ENCODE data around the gene HIVEP3.

The HIVEP3 gene

DNA sequence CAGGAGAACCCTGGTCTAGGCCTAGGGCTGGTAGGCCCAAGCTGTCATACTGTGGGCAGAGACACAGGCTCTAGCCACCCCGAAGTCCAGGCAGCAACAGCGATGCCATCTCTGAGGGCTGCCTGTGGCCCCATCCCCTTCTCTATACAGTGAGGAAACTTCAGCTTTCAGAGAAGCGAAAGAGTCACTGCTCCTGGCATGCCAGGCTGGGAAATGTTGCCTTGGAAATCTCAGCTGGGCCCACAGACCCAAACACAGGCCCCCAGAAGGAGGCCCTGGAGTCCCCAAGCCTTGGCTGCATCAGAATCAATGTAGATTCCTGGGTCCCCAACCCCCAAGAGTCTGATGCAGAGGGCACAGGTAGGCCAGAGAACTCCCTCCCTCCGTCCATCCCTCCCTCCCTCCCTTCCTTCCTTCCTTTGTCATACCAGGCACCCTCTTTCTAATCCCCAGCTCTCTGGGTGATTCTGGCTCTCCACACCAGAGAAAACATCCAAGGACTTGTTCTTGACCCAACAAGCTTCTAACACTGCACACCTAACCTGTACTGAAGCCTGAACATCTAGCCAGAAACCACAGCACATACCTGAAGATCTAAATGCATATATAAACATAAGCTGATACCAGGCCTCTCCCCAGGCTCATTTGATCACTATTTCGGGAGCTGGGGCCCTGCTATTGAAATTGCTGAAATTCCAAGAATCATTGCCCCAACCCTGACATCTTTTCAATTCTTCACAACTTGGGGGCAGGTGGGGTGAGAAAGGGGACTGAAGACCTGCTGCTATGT lies 291.0 kb downstream of the HIVEP3 start:
- no peak for DNase-seq (ENCODE audit: low read depth)

DNA sequence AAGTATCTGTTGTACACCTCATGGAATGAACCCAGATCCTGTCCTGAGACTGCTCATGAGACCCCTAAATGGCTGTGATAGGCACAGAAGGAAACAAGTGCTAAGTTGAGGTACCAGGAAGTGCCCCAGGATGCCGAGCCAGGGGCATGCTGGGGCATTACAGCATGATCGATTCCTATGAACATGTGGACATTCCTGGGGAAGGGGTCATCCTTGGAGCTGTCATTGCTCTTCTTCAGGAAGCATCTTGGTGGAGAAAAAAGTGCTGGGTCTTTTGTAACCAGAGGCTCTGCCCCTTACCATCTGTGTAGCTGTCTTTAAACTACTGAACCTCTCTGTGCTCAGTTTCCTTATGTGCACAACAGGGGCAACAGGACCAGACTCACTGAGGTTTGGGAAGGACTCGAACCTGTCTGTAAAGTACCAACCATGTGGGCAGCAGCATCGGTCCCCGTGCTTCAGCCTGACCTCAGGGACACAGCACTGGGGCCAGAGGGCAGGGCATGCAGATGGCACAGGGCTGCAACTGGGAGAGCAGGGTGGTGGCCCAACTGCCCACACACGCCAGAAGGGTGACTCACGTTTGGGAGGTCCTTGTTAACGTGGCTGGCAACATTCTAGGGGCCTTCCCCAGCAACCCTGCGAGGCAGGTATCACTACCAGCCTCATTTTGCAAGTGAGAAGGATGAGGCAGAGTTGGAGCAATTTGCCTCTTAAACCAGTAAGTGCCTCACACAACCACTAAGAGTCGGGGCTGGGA lies 291.9 kb downstream of the HIVEP3 start:
- no peak for DNase-seq (ENCODE audit: low read depth)

DNA sequence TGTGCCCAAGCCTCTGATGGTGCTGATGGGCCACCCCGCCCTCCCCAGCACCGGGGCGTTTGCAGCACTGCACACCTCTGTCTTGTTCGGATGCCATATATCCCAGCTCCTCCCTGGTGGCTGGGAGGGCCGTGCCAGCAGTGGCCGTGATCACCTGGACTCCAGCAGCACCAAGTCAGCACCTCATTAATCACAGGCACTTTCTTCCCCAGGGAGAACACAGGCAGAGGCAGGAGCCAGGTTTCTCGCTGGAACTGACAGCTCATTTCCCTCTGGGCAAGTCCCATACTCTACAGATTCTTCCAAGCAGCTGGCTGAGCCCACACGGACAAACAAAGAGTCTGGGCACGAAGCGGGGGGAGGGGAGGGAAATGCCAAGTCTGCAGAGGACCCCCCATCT lies 292.6 kb downstream of the HIVEP3 start:
- DNase-seq (ENCODE audit: low read depth): no peak

DNA sequence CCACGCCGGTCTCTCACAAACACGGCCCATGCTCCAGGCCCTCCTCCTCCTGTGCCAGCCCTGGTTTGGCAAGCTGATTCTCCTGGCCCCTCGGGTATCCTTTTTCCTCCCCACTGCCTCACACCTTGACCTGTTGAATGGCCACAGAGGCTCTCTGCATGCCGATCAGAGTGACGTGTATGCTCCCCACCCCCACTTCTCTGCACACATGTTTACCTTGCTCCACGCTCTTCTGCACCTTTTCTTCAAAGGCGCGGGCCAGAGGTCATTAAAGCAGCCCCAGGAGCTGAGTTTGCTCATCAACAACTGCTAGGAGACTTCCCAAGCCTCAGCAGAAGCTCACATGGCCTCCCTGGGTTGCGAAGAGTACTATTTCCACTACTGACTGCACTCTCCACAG lies 295.0 kb downstream of the HIVEP3 start:
- DNase-seq (ENCODE audit: low read depth): no peak

DNA sequence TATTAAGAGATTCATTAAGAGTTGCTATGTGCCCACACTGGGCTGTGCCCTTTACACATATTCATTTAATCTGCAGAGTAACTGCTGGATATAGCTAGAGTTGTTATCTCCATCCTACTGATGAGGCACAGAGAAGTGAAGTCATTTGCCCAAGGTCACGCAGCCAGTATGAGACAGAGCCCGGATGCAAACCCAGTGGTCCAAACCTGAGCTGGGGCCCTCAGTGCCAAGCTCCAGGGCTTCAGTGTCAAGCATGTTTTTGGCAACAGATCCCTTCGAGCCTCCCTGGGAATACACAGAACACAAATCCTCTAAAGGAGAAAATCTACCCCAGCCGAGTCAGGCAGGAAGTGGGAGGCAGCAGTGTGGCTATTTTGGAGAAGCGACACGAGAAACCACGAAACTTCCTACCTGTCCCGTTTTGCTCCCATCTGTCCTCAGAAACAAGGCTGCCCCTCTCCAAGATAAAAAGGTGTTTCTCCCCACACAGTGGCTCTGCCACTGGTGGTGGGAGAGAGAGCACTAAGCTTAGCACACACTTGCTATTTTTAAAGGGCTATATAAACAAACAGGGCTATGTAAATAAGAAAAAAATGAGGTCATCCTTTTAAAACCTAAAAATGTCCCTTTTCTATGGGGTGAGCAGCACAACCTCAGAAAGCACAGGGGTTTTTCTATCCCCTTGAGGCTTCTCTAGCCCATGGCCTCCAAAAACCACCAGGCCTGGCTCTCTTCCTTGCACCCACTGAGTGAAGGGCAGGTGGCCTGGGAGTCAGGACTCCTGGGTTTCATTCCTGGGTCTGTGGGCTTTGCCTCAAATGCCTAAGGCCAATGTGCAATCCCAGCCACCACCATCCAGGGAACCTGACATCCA lies 295.6 kb downstream of the HIVEP3 start:
- DNase-seq (ENCODE audit: low read depth): no peak

DNA sequence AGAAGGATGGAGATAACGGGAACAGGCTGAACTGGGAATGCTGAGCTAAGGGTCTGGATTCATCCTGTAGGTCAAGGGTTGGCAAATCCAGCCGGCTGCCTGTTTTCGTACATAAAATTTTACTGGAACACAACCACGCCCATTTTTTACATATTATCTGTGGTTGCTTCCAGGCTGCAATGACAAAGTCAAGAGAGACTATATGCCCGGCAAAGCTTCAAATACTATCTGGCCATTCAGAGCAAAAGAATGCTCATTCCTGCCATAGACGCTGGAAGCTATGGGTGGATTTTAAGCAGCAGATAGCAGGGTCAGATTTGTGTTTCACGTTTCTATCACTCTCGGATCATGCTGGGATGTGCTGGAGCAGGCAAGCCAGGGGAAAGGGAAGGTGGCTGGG lies 296.3 kb downstream of the HIVEP3 start:
- no peak for DNase-seq (ENCODE audit: low read depth)

DNA sequence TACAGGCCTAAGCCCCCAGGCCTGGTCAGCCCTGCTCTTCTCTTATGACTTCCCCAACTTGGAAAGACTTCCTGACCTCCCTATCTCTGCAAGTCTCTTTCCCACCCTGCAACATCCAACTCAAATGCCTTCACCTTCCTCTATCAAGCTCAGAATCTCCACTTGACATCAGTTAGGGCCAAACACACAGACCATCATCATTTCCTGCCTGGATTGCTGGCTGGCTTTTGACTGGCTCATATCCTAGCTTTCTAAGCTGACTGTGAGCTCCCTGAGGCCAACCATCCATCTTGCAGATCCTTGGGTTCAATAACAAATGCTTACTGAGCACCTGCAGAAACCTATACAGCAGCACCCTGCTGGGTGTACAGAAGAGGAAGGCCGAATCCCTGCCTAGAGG lies 296.9 kb downstream of the HIVEP3 start:
- no peak for DNase-seq (ENCODE audit: low read depth)

DNA sequence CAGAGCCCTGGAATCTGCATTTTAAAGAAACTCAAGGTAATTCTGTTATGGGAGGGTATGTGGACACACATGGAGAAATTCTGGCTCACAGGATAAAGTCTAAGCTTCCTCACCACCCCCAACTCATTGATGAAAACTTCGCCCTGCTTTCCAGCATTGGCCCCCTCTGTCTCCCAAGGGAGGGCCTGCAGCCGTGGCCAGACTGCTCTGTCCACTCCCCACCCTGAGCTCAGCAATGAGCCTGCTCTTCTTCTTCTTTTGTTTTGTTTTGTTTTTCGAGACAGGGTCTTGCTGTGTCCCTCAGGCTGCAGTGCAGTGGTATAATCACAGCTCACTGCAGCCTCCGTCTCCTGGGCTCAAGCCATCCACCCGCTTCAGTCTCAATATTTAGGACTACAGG lies 297.5 kb downstream of the HIVEP3 start:
- no peak for DNase-seq (ENCODE audit: low read depth)

DNA sequence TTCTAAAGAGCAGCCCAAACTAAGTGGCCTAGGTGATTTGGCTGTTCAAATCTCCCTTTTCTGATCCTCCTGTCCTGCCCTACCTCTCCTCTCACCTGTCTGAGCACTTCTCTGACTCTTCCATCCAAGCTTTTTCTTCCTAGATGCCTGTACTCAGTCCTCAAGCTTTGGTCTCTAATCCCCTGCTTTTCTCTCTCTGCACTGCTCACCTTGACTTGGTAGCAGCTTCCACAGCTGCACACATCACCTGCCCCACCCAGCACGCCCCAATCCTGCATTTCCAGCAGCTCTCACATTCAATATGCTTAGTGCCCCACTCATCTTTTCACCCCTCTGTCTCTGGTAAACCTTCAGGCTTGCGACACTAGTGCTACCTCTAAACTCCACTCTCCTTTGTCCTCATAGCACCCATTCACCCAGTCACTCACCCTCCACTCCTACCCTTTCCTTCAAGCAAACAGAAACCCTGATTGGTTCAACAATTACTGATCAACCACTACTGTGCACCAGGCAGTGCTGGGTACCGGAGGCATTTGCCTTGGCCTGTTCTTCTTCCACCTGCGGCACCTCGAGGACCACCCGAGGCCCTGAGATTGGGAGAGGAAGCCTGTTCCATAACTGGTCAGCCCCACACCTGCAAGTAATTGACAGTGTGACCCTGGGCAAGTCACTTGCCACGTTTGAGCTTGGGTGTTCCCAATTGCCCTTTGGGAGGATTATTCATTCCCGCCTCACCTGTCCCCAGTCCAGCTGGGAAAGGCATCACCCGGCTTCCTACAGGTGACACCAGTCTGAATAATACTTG lies 298.2 kb downstream of the HIVEP3 start:
- no peak for DNase-seq (ENCODE audit: low read depth)

DNA sequence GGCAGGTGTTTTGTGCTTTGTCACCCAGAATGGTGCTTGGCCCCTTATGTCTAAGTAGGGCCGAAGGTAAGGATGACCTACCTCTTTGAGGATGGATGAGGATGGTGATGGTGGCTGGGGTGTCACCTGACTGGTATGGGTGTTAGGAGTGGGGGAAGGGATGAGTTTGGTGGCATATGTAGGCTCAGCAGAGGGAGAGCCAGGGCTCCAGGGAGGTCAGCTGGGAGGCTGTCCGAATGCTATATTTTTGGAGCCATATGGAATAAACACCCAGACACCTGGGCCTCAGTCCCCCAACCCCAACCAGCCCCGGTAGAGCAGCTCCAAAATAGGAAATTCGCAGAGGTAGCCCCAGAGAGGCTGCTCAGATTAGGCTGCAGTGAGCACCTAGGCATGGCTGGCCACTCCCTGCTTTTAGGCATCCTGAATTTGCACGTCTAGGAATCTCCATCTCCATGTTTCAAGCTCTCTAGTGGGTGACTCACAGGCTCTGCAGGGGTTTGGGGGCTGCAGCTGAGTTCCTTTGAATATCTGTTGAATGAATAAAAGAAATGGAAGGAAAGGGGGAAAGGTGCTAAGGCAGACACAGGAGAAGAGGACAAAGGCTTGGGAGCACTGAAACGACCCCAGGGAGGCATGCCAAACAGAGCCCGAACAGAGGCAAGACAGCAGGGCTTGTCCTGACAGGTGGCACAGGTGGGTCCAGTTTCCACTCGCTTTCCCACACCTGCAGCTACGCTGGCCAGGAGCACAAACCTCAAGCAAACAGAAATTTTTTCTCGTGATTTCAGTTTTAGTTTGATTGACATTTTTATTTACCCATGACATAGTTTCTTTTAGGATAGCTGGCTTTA lies 299.0 kb downstream of the HIVEP3 start:
- no peak for DNase-seq (ENCODE audit: low read depth)

DNA sequence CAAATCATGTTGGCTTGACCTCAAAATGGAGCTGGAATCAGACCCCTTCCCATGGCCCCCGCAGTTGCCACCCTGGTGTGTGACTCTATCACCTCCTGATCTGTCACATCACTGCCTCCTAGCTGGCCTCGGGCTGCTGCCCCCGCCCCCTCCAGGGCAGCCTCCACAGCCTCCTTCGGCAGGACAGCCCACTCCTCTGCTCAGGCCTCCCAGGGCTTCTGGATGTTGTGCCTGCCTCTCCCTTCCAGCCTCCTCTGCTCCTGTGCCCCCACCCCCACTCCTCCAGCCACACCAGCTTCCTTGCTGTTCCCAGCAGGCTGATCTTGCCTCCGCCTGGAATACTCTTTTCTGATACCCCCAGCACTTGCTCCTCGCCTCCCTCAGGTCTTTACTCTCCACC lies 299.9 kb downstream of the HIVEP3 start:
- DNase-seq (ENCODE audit: low read depth): no peak

DNA sequence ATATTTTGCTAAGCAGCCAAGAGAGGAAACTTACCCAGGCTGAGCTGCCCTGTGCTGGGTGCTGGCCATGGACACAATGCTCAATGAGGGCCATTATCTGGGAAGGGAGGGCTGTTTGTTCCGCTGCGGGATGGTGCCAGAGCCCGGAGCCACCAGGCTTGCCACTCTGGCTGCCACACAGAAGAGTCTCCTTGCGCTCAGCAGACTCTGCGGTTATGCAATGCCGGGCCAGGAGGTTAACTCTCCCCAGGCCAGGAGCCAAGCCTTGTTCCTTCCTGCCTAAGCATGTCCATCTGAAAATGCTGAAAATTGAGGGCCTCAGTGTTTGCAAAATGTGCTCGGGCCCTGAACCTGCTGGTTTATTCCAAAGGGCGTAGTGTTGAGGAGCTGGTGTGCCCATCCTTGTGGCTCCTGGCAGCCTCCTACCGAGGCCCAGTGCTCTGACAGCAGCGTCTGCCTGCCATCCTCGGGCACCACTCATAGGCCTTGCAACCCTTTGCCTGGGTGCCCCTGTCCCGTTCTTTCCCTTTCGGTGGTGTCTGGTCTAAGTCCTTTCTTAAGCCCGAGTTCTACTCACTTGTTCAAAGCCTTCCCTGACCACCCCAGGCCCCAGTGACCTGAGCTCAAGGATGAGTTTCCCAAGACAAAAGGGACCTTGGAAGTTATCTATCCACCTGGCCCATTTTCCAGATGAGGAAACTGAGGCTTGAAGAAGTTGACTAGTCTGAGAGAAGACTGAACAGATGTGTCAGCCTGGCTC lies 300.5 kb downstream of the HIVEP3 start:
- DNase-seq (ENCODE audit: low read depth): no peak

DNA sequence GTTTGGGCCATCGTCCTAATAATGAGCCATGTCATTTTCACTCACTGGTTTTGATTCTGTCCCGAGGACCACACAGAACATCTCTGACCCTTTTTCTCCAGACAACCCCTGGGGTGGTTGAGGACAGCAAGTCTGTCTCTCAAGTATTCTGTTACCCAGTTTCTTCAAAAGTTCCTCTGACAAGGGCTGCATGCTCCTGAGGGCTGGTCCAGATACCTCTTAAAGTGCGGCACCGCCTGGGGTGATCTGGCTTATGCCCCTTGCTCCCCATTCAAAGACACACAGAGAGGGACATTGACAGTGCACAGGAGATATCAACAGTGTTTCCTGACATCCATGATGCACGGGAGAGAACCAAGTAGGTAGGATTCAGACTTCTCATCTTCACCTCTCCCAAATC lies 301.4 kb downstream of the HIVEP3 start:
- no peak for DNase-seq (ENCODE audit: low read depth)

DNA sequence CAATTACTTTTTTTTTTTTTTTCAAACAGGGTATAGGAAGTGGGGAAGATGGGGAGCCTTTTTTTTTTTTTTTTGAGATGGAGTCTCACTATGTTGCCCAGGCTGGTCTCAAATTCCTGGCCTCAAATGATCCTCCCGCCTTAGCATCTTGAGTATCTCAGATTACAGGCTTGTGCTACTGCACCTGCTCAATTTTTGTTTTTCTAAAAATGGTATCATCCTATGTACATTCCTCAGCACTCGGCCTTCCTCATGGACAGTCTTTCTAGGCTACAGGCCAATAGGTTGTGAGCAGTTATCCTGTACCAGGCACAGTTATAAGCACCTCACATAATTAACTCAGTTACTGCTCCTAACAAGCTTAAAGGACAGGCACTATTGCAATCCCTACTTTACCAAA lies 302.2 kb downstream of the HIVEP3 start:
- DNase-seq (ENCODE audit: low read depth): no peak

DNA sequence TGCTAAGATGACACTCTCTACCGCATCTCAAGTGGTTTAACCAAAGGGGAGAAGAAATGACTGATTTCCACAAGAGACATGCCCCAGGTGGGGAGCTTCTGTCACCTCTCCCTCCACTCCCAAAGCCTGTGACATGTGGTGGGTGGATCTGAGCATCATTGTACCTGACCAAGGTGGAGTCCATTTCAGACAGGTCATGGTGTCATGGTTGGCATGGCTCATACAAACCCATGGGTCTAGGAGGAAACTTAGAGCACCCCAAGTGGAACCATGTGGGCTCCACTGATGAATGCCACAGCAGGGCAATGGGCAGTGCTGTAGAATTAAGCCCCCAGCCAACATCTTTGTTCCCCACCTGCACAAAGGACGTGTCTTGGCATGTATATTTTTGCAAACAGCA lies 302.7 kb downstream of the HIVEP3 start:
- DNase-seq (ENCODE audit: low read depth): no peak

DNA sequence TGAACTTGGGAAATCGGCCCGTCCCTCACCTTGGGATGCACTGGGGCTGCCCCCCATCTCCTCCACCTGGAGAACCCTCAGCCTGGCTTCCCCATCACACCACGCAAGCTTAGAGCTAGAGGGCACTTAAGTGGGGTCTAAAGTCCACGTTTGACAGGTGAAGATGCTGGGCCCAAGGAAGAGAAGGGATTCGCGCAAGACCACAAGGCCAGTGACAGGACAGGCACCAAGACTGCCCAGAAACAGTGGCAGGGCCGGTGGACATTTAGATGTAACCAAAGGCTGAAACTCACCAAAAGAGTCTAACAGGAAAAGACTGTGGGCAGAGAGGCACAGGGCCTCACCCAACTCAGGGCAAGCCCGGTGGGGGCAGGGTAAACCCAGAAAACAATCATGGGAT lies 303.4 kb downstream of the HIVEP3 start:
- DNase-seq (ENCODE audit: low read depth): no peak

DNA sequence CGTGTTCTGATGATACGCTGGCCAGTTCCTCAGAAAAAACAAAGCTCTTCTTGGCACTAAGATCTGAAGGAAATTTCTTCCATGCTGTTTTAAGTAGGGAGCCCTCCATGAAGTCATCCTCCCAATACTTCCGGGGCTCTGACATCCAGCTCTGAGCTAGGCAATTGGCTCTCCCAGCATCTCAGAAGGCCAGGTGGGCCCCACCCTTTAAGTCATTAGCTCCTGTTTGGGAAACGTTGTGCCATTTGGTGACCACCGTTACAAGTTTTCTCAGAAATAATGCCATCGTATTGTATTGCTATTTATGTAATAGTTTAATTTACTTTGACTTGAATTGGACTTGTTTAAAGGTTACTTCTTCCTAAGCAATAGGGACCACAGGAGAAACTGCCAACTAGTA lies 303.9 kb downstream of the HIVEP3 start:
- DNase-seq (ENCODE audit: low read depth): no peak

DNA sequence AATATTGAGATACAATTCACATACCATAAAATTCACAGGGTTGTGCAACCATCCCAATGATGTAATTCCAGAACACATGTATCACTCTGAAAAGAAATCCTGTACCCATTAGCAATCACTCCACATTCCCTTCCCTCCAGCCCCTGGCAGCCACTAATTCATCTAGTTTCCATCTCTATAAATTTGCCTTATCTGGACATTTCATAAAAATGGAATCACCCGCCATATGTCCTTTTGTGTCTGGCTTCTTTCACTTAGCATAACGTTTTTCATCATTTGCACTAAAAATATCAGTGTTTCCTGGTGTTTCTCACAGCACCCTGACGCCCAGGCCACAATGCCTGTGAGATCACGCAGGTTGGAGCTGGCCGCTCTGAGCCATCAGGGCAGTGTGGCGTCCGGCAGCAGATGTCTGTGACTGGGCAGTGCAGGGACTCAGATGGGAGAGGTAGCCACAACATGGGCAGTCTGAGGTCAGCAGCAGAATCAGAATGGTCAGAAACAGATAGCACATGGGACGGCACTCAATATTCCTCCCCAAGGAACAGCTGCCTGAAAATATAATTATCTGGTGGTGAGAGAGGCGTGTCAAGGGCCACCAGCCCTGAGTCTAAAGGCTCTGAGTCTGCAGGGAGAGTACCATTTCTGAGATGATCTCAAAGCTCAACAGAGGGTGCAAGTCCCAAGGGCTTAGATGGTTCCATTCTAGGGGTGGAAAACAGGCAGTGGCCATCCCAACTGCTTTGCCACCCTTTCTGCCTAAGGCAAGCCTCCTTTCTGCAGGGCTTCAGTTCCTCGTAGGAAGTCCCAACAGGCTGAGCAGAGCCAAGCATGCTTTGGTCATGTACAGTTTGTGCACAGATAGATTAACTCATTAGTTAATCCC lies 304.8 kb downstream of the HIVEP3 start:
- DNase-seq (ENCODE audit: low read depth): no peak

DNA sequence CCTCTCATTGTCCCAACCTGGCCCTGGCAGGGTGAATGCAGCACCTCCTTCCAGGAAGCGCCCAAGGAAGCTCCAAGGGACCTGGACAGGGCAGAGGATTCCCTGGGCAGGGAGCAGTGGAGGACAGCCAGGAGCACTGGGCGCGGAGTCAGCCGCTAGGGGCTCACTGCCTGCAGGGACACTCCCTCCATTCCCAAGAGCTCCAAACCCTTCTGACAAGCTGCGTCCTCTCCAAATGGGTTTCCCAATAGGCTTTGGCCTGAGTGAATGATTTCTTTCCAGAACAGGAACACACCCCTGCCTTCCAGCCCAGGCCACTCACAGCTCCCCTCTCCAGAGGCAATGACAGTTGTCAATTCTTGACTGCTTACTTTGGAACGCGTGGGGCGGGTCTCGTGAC lies 305.8 kb downstream of the HIVEP3 start:
- no peak for DNase-seq (ENCODE audit: low read depth)

Data from stimulated activated CD8-positive, alpha-beta memory T cell treated with anti-CD3 and anti-CD28 coated beads, Interleukin-7, amount 100 ng/mL, for 24 hours (primary cell).